GM12878 (cell line): ENCODE data around the gene TLE3. TPM values are rescaled to one million over a fixed set of nuclear protein-coding genes. Genes with fewer than 3 reads are reported as not detected.

Source experiments
- BMI1 ChIP-seq: fragments of 450-650 bp; IDR thresholded peaks from 2 replicates; pipeline ENCODE4 v1.6.1; 2016; ENCODE audit warnings: mild to moderate bottlenecking, moderate library complexity, borderline replicate concordance
- BRCA1 ChIP-seq: IDR thresholded peaks from 2 replicates; pipeline ENCODE4 v1.6.1; 2011; ENCODE audit warnings: low read depth, low read length, improper control_type of control experiment
- CHD2 ChIP-seq: IDR thresholded peaks from 2 replicates; pipeline ENCODE4 v1.6.1; 2011; ENCODE audit warnings: low read depth, low read length, improper control_type of control experiment, borderline replicate concordance
- EZH2 ChIP-seq: IDR thresholded peaks from 2 replicates; pipeline ENCODE4 v1.6.1; 2012; ENCODE audit warnings: low read depth, mild to moderate bottlenecking, control low read depth, inconsistent platforms, low read length, borderline replicate concordance; ENCODE audit not compliant: control insufficient read depth
- FOXM1 ChIP-seq: IDR thresholded peaks from 2 replicates; pipeline ENCODE4 v1.6.1; 2012; ENCODE audit warnings: low read depth, mild to moderate bottlenecking, inconsistent platforms, low read length, moderate library complexity
- HCFC1 ChIP-seq: fragments of 150-350 bp; IDR thresholded peaks from 2 replicates; pipeline ENCODE4 v1.6.1; 2014; ENCODE audit warnings: low read length
- IRF5 ChIP-seq: fragments of 450-650 bp; IDR thresholded peaks from 2 replicates; pipeline ENCODE4 v1.6.1; 2017; ENCODE audit warnings: borderline replicate concordance
- JUNB ChIP-seq: IDR thresholded peaks from 2 replicates; pipeline ENCODE4 v1.6.1; 2016; ENCODE audit warnings: antibody characterized with exemption, mild to moderate bottlenecking
- LARP7 ChIP-seq: fragments of 450-650 bp; IDR thresholded peaks from 2 replicates; pipeline ENCODE4 v1.6.1; 2017; ENCODE audit warnings: mild to moderate bottlenecking
- NFYA ChIP-seq: IDR thresholded peaks from 2 replicates; pipeline ENCODE4 v1.6.1; 2011; ENCODE audit warnings: low read depth, mild to moderate bottlenecking, low read length, improper control_type of control experiment, borderline replicate concordance
- RAD21 ChIP-seq: IDR thresholded peaks from 2 replicates; pipeline ENCODE4 v1.6.1; 2011; ENCODE audit warnings: mild to moderate bottlenecking, low read depth, low read length, moderate library complexity; ENCODE audit not compliant: insufficient read depth
- RCOR1 ChIP-seq: conservative IDR thresholded peaks from 2 replicates; pipeline ENCODE4 v1.6.1; 2012; ENCODE audit warnings: low read depth, low read length, improper control_type of control experiment
- SMC3 ChIP-seq: IDR thresholded peaks from 2 replicates; pipeline ENCODE4 v1.6.1; 2011; ENCODE audit warnings: low read length, improper control_type of control experiment, borderline replicate concordance
- SP1 ChIP-seq: IDR thresholded peaks from one replicate; pipeline ENCODE4 v1.6.1; 2011; ENCODE audit warnings: low read depth, low read length
- SUZ12 ChIP-seq: fragments of 200-600 bp; sonication (generic); IDR thresholded peaks from one replicate; pipeline ENCODE4 v1.6.1; 2018; ENCODE audit warnings: antibody characterized with exemption, mild to moderate bottlenecking; ENCODE audit not compliant: unreplicated experiment
- TAF1 ChIP-seq: IDR thresholded peaks from 2 replicates; pipeline ENCODE4 v1.6.1; 2011; ENCODE audit warnings: mild to moderate bottlenecking, low read depth, low read length, borderline replicate concordance
- TCF7 ChIP-seq: IDR thresholded peaks from 2 replicates; pipeline ENCODE4 v1.6.1; 2014; ENCODE audit warnings: antibody characterized with exemption, borderline replicate concordance
- ZBTB33 ChIP-seq: fragments of 450-650 bp; IDR thresholded peaks from 2 replicates; pipeline ENCODE4 v1.6.1; 2017; ENCODE audit warnings: mild to moderate bottlenecking
- ZBTB4 ChIP-seq: fragments of 450-650 bp; formaldehyde crosslinking; IDR thresholded peaks from 2 replicates; pipeline ENCODE4 v1.4.0; 2022; ENCODE audit warnings: mild to moderate bottlenecking, moderate library complexity
- ZNF217 ChIP-seq: fragments of 450-650 bp; IDR thresholded peaks from 2 replicates; pipeline ENCODE4 v1.6.1; 2017; ENCODE audit warnings: antibody characterized with exemption, mild to moderate bottlenecking
- ZNF24 ChIP-seq: fragments of 450-650 bp; IDR thresholded peaks from 2 replicates; pipeline ENCODE4 v1.6.1; 2017; ENCODE audit warnings: antibody characterized with exemption, mild to moderate bottlenecking
- ZNF384 ChIP-seq: IDR thresholded peaks from 2 replicates; pipeline ENCODE4 v1.6.1; 2012; ENCODE audit warnings: low read depth, mild to moderate bottlenecking, low read length, improper control_type of control experiment, borderline replicate concordance
- polyA plus RNA-seq, 11 experiments: library from polyadenylated mRNA; depleted of rRNA in 4 of 11; unstranded in 6 of 11; stranded (reverse) in 5 of 11; fragments of >200 nt; fragmentation: Nextera tagmentation in 4 of 11; fragmentation: Illumina TruSeq in 1 of 11; extraction: Ambion mirVana in 4 of 11; extraction: Trizol in 1 of 11; gene quantifications; 1 replicate in 1 of 11; 2 replicates in 10 of 11; pipeline versions ENCODE4 v1.2.1 to v1.2.3, GENCODE V29; 2011 to 2016; ENCODE audit warnings: inconsistent platforms in 2 of 11, missing spikeins in 2 of 11, low read depth in 1 of 11
- total RNA-seq, 4 experiments: library from RNA; depleted of rRNA in 3 of 4; stranded (reverse); fragments of >200 nt in 3 of 4; fragmentation: Illumina TruSeq in 1 of 4; extraction: Trizol in 1 of 4; gene quantifications; 2 replicates each; pipeline versions ENCODE4 v1.2.1 to v1.2.3, GENCODE V29; 2013 to 2021

Gene TLE3
- total and polyA plus RNA-seq, 10 of the 15 experiments (the other 5 are each of a cell fraction or from before 2014, with no cell fraction given) = 1.2 to 65.5 (median 9.7) TPM

GRCh38 chr15:70035719-70036077 lies 62.0 kb downstream of the TLE3 start (continued):
- TF ChIP-seq SUZ12 (no peak), IRF5 (no peak), TAF1 (0 out of 2 replicates have a peak, but pooled peaks have one; percentile 14), TCF7 (no peak), ZNF384 (no peak), RCOR1 (no peak), CHD2 (no peak), SMC3 (peak; percentile 20; the same call in 1 of the 2 replicates), SP1 (no peak), FOXM1 (no peak), EZH2 (no peak), BRCA1 (no peak), RAD21 (0 out of 2 replicates have a peak, but pooled peaks have one; percentile 10), BMI1 (no peak), NFYA (no peak), JUNB (no peak), ZNF217 (no peak), HCFC1 (no peak), ZBTB4 (CRISPR knock-in tag) (no peak), ZBTB33 (no peak), ZNF24 (peak; percentile 69; the same call in 1 of the 2 replicates), LARP7 (no peak)
